HepG2 (cell line): Measurements from ENCODE around the gene NKAIN2. TPM values are rescaled to one million over a fixed set of nuclear protein-coding genes. Genes with fewer than 3 reads are reported as not detected.

Experiments used
- ATAC-seq: fragments of 200-7000 bp; cut with Tn5 transposase; 3 replicates; pipeline ENCODE4 v1.9.1; 2020; ENCODE audit warnings: mild to moderate bottlenecking, moderate library complexity
- BruUV-seq: library from RNA; stranded (reverse); fragments of 400-500 nt; replicated peaks from 2 replicates; lab custom pipeline; 2021; lab: Mats Ljungman, UMichigan
- CTCF ChIA-PET: fragments of 300-600 bp; formaldehyde crosslinking; extraction: SDS; loops from one replicate; lab custom pipeline; 2021; ENCODE audit warnings: low total read pairs, inconsistent platforms, low intra/inter-chr PET ratio; lab: Yijun Ruan, JAX
- POLR2A ChIA-PET: fragments of 350-600 bp; sonication (Branson Sonifier 250); formaldehyde crosslinking; loops from one replicate; lab custom pipeline; 2020; ENCODE audit warnings: antibody characterized with exemption, inconsistent platforms; lab: Yijun Ruan, JAX
- DNase-seq: peaks from one replicate; pipeline ENCODE4 v3.0.0-alpha.2; 2015; ENCODE audit warnings: low spot score
- FAIRE-seq: peaks from 3 replicates; lab custom pipeline; 2011; peaks lifted over from hg19 to GRCh38; lab: Jason Lieb, UNC
- H2AFZ ChIP-seq: one replicate; pipeline ENCODE4 v1.6.1; 2011; ENCODE audit warnings: low read length, inconsistent platforms
- H3K27ac ChIP-seq: fragments of 300-600 bp; 3 replicates; pipeline ENCODE4 v1.8.0; 2011; ENCODE audit warnings: mixed run types, mild to moderate bottlenecking, mixed read lengths, low read length, inconsistent platforms; ENCODE audit not compliant: insufficient read depth; ENCODE audit errors: extremely low read length
- H3K27me3 ChIP-seq, 2 experiments: fragments of 200-600 bp in 1 of 2; 2 replicates in 1 of 2; 3 replicates in 1 of 2; pipeline versions ENCODE4 v1.6.0 to v1.8.0; 2011; ENCODE audit warnings: low read length in 2 of 2, mild to moderate bottlenecking in 2 of 2, moderate library complexity in 2 of 2, inconsistent platforms in 1 of 2; ENCODE audit not compliant: insufficient read depth in 2 of 2, control insufficient read depth in 1 of 2
- H3K36me3 ChIP-seq, 2 experiments: fragments of 200-600 bp in 1 of 2; replicated peaks in 1 of 2; 2 replicates in 1 of 2; 3 replicates in 1 of 2; pipeline versions ENCODE4 v1.5.1 to v1.8.0; 2011; ENCODE audit warnings: low read length in 2 of 2, inconsistent platforms in 1 of 2; ENCODE audit not compliant: insufficient read depth in 2 of 2, control insufficient read depth in 1 of 2
- H3K4me1 ChIP-seq: 2 replicates; pipeline ENCODE4 v1.5.1; 2012; ENCODE audit warnings: low read length, inconsistent platforms; ENCODE audit not compliant: insufficient read depth
- H3K4me2 ChIP-seq: 2 replicates; pipeline ENCODE4 v1.6.0; 2011; ENCODE audit warnings: low read depth, low read length, inconsistent platforms
- H3K4me3 ChIP-seq, 3 experiments: fragments of 200-600 bp in 1 of 3; sonication (generic), shearing (Covaris generic) in 1 of 3; replicated peaks in 1 of 3; 2 replicates each; pipeline ENCODE4 v1.5.1; 2011 to 2016; ENCODE audit warnings: low read length in 3 of 3, inconsistent platforms in 2 of 3, low read depth in 2 of 3, mild to moderate bottlenecking in 2 of 3, control low read depth in 1 of 3, mixed read lengths in 1 of 3; ENCODE audit not compliant: insufficient read depth in 1 of 3
- H3K79me2 ChIP-seq: one replicate; pipeline ENCODE4 v1.6.1; 2011; ENCODE audit warnings: low read length, inconsistent platforms; ENCODE audit not compliant: insufficient read depth
- H3K9ac ChIP-seq: 2 replicates; pipeline ENCODE4 v1.6.0; 2011; ENCODE audit warnings: mild to moderate bottlenecking, low read depth, low read length, inconsistent platforms; ENCODE audit not compliant: insufficient read depth
- H3K9me3 ChIP-seq: 2 replicates; pipeline ENCODE4 v1.5.1; 2012; ENCODE audit warnings: mild to moderate bottlenecking, low read length
- H4K20me1 ChIP-seq: 2 replicates; pipeline ENCODE4 v1.6.0; 2011; ENCODE audit warnings: inconsistent platforms, mild to moderate bottlenecking, low read length, moderate library complexity; ENCODE audit not compliant: insufficient read depth
- ARID2 ChIP-seq: sonication (generic); formaldehyde crosslinking; IDR thresholded peaks from 2 replicates; pipeline ENCODE4 v1.8.1; 2022; ENCODE audit warnings: mild to moderate bottlenecking, missing genetic modification reagents, borderline replicate concordance
- ARNT2 ChIP-seq: sonication (generic); formaldehyde crosslinking; IDR thresholded peaks from 2 replicates; pipeline ENCODE4 v1.8.0; 2022; ENCODE audit warnings: mild to moderate bottlenecking, low read depth, missing genetic modification reagents, moderate library complexity
- ATF3 ChIP-seq: sonication (generic); formaldehyde crosslinking; IDR thresholded peaks from 2 replicates; pipeline ENCODE4 v1.4.0; 2020; ENCODE audit warnings: missing genetic modification reagents
- ATRX ChIP-seq: sonication (generic); formaldehyde crosslinking; IDR thresholded peaks from 2 replicates; pipeline ENCODE4 v1.4.0; 2020; ENCODE audit warnings: missing genetic modification reagents, borderline replicate concordance
- BCL3 ChIP-seq: sonication (generic); formaldehyde crosslinking; IDR thresholded peaks from 2 replicates; pipeline ENCODE4 v1.5.1; 2020; ENCODE audit warnings: mild to moderate bottlenecking, missing genetic modification reagents, moderate library complexity
- HMG20B ChIP-seq: conservative IDR thresholded peaks from 2 replicates; pipeline ENCODE4 v1.6.1; 2016; ENCODE audit warnings: missing genetic modification reagents, missing compliant biosample characterization
- HOXA9 ChIP-seq: sonication (generic); formaldehyde crosslinking; IDR thresholded peaks from 2 replicates; pipeline ENCODE4 v1.8.1; 2022; ENCODE audit warnings: missing genetic modification reagents, mild to moderate bottlenecking, moderate library complexity, borderline replicate concordance
- KDM4B ChIP-seq: sonication (generic); formaldehyde crosslinking; IDR thresholded peaks from 2 replicates; pipeline ENCODE4 v1.4.0; 2020; ENCODE audit warnings: missing genetic modification reagents
- KLF11 ChIP-seq: IDR thresholded peaks from 2 replicates; pipeline ENCODE4 v1.6.1; 2016; ENCODE audit warnings: missing compliant biosample characterization
- MAFK ChIP-seq, 2 experiments: IDR thresholded peaks in 1 of 2; conservative IDR thresholded peaks in 1 of 2; 2 replicates each; pipeline ENCODE4 v1.6.1; 2011; ENCODE audit warnings: improper control_type of control experiment in 2 of 2, low read length in 2 of 2
- MXI1 ChIP-seq: IDR thresholded peaks from 3 replicates; pipeline ENCODE4 v1.6.1; 2012; ENCODE audit warnings: low read depth, low read length, inconsistent platforms, borderline replicate concordance
- SRY ChIP-seq: sonication (generic); formaldehyde crosslinking; IDR thresholded peaks from 2 replicates; pipeline ENCODE4 v1.8.0; 2022; ENCODE audit warnings: mild to moderate bottlenecking, missing genetic modification reagents
- TFDP2 ChIP-seq: sonication (generic); formaldehyde crosslinking; IDR thresholded peaks from 2 replicates; pipeline ENCODE4 v1.4.0; 2020; ENCODE audit warnings: missing genetic modification reagents
- TRIM24 ChIP-seq: sonication (generic); formaldehyde crosslinking; IDR thresholded peaks from 2 replicates; pipeline ENCODE4 v1.8.0; 2022; ENCODE audit warnings: mild to moderate bottlenecking, missing genetic modification reagents
- ZNF12 ChIP-seq: sonication (generic); formaldehyde crosslinking; IDR thresholded peaks from 2 replicates; pipeline ENCODE4 v1.5.0; 2020; ENCODE audit warnings: missing genetic modification reagents
- ZNF350 ChIP-seq: sonication (generic); formaldehyde crosslinking; IDR thresholded peaks from 2 replicates; pipeline ENCODE4 v1.4.0; 2020; ENCODE audit warnings: mild to moderate bottlenecking, low read depth, missing genetic modification reagents, borderline replicate concordance
- ZNF562 ChIP-seq: sonication (generic); formaldehyde crosslinking; IDR thresholded peaks from 2 replicates; pipeline ENCODE4 v1.8.0; 2022; ENCODE audit warnings: missing genetic modification reagents, borderline replicate concordance
- ZNF737 ChIP-seq: sonication (generic); formaldehyde crosslinking; IDR thresholded peaks from 2 replicates; pipeline ENCODE4 v1.5.0; 2020; ENCODE audit warnings: missing genetic modification reagents, mild to moderate bottlenecking, borderline replicate concordance
- WGBS: methylation state at CpG from one replicate; pipeline ENCODE4 v1.1.6; 2017; ENCODE audit warnings: low lambda C conversion rate; 5-methylcytosine and 5-hydroxymethylcytosine counted together
- in situ Hi-C: cut with HindIII; loops from 2 replicates; pipeline ENCODE4 v1.10.0; 2017; ENCODE audit warnings: low pct_unique_long_range_greater_than_20kb; ENCODE audit not compliant: extremely low pct_ligation_motif_present
- intact Hi-C: fragments of 100-400 bp; cut with micrococcal nuclease; formaldehyde crosslinking; loops from one replicate; pipeline ENCODE4 v1.10.0; 2022; ENCODE audit not compliant: unreplicated experiment
- polyA plus RNA-seq, 8 experiments: library from polyadenylated mRNA; depleted of rRNA in 3 of 8; stranded (reverse) in 7 of 8; unstranded in 1 of 8; fragments of >200 nt; fragmentation: Illumina TruSeq in 4 of 8; extraction: Trizol in 4 of 8; gene quantifications; 2 replicates each; pipeline versions ENCODE4 v1.2.1 to v1.2.3, GENCODE V29; 2011 to 2016; ENCODE audit warnings: low read depth in 4 of 8, missing spikeins in 1 of 8, mixed read lengths in 1 of 8; ENCODE audit not compliant: insufficient read depth in 1 of 8
- total RNA-seq, 5 experiments: library from RNA; depleted of rRNA; stranded (reverse); fragments of >200 nt; fragmentation: Illumina TruSeq; extraction: Trizol; gene quantifications; 2 replicates each; pipeline ENCODE4 v1.2.3, GENCODE V29; 2016; ENCODE audit warnings: low read depth in 1 of 5

The NKAIN2 gene
- total and polyA plus RNA-seq, 2 of the 13 experiments (the other 11 are each of a cell fraction or from before 2014, with no cell fraction given) = not detected

GRCh38 chr6:124551711-124552233 is 748.1 kb downstream of the NKAIN2 start:
- CTCF ChIA-PET = no interaction called here
- in situ Hi-C loops = no loop called here
- no peaks in the 10 kb centered on the region for H3K4me1 ChIP-seq
- intact Hi-C loops = no loop called here
- no peak overlapping the region for H2AFZ ChIP-seq
- H4K20me1 ChIP-seq = no peaks in the 10 kb centered on the region
- TF ChIP-seq MAFK (conservative IDR thresholded peaks at IDR 0.05 in 1 of 2, IDR thresholded peaks at IDR 0.05 in 1 of 2; ENCODE audit: low read length in 2 of 2) = peak; percentile 26 to 51; a peak in 1 of 4 replicates
- no peak for TF ChIP-seq ARNT2 (CRISPR knock-in tag)
- no peaks in the 10 kb centered on the region for H3K36me3 ChIP-seq
- no peaks in the 10 kb centered on the region for H3K27me3 ChIP-seq
- no peak for FAIRE-seq
- 0% methylated on average over 3 of the region's 3 CpGs for whole genome bisulfite sequencing
- no peak for DNase-seq
- BruUV-seq = no TSS peak
- ATAC-seq = no peak
- no peak overlapping the region for H3K4me3 ChIP-seq
- no peaks in the 10 kb centered on the region for H3K79me2 ChIP-seq
- no peaks in the 10 kb centered on the region; the same call in 1 of the 2 replicates for H3K9me3 ChIP-seq
- no peak overlapping the region for H3K27ac ChIP-seq
- POLR2A ChIA-PET = no interaction called here
- H3K4me2 ChIP-seq = no peak overlapping the region
- no peak overlapping the region for H3K9ac ChIP-seq

- no peak overlapping the region for H2AFZ ChIP-seq
- no peak for FAIRE-seq
- no peak overlapping the region for H3K9ac ChIP-seq
- no peak overlapping the region for H3K27ac ChIP-seq
- in situ Hi-C loops (no loop called here), intact Hi-C loops (no loop called here)
- no peak for ATAC-seq
- no TSS peak for BruUV-seq
- H3K79me2 ChIP-seq = no peaks in the 10 kb centered on the region
- H3K4me1 ChIP-seq = no peaks in the 10 kb centered on the region
- no peak overlapping the region for H3K4me3 ChIP-seq
- no peak for DNase-seq
- no peak overlapping the region for H3K4me2 ChIP-seq
- POLR2A ChIA-PET = no interaction called here
- no peaks in the 10 kb centered on the region for H3K36me3 ChIP-seq
- no peaks in the 10 kb centered on the region; the same call in 1 of the 2 replicates for H3K9me3 ChIP-seq
- no peaks in the 10 kb centered on the region for H4K20me1 ChIP-seq
- CTCF ChIA-PET = no interaction called here
- H3K27me3 ChIP-seq = no peaks in the 10 kb centered on the region
- TF ChIP-seq ZNF350 (CRISPR knock-in tag) (no peak), KDM4B (no peak), ZNF562 (CRISPR knock-in tag) (no peak), ARID2 (CRISPR knock-in tag) (no peak), SRY (CRISPR knock-in tag) (no peak), TFDP2 (CRISPR knock-in tag) (no peak), TRIM24 (CRISPR knock-in tag) (no peak), ZNF12 (CRISPR knock-in tag) (no peak), BCL3 (CRISPR knock-in tag) (no peak), ZNF737 (CRISPR knock-in tag) (no peak), ATRX (no peak), ATF3 (CRISPR knock-in tag) (no peak), MXI1 (no peak), HOXA9 (CRISPR knock-in tag) (no peak), KLF11 (CRISPR knock-in tag) (no peak), HMG20B (CRISPR knock-in tag) (no peak)
Observed at GRCh38 chr6:124557873-124558272, 754.2 kb downstream of the NKAIN2 start.
